Panc1 (cell line): Measurements from ENCODE around the gene RPL36.

Source experiments
- CTCF ChIP-seq: fragments of 450-650 bp; IDR thresholded peaks from 2 replicates; pipeline ENCODE4 v1.5.1; 2017; ENCODE audit warnings: mild to moderate bottlenecking
- POLR2AphosphoS5 ChIP-seq: IDR thresholded peaks from 2 replicates; pipeline ENCODE4 v1.6.1; 2012; ENCODE audit warnings: mild to moderate bottlenecking, low read depth, low read length, moderate library complexity
- REST ChIP-seq, 2 experiments: IDR thresholded peaks; 2 replicates each; pipeline ENCODE4 v1.6.1; 2011 to 2012; ENCODE audit warnings: low read depth in 2 of 2, control low read depth in 1 of 2, low read length in 1 of 2, mild to moderate bottlenecking in 1 of 2, moderate library complexity in 1 of 2; ENCODE audit not compliant: insufficient read depth in 1 of 2
- SIN3A ChIP-seq: IDR thresholded peaks from 2 replicates; pipeline ENCODE4 v1.6.1; 2012; ENCODE audit warnings: low read depth, mild to moderate bottlenecking, low read length, moderate library complexity, borderline replicate concordance; ENCODE audit not compliant: insufficient read depth

GRCh38 chr19:5695649-5696195 lies 5.6 kb downstream of the RPL36 start:
- no peak for TF ChIP-seq CTCF
- no peak; the same call in 1 of the 2 replicates for TF ChIP-seq POLR2AphosphoS5
- TF ChIP-seq SIN3A: no peak; the same call in 1 of the 2 replicates
- TF ChIP-seq REST (IDR thresholded peaks at IDR 0.05; ENCODE audit: insufficient read depth in 1 of 2, low read depth in 2 of 2, low read length in 1 of 2): no peak
